Gastroesophageal sphincter (tissue), 4 donors: ENCODE data around the gene CCT6A. TPM values are rescaled to one million over a fixed set of nuclear protein-coding genes. Genes with fewer than 3 reads are reported as not detected.
"Not testable (repeated sequence)": the region's sequence is repeated elsewhere in the genome, so short reads cannot be mapped to it uniquely, and the experiment has no call there.

Source experiments
- ATAC-seq: fragments of 150-250 bp; one replicate; pipeline ENCODE4 v1.9.1; 2016; ENCODE audit warnings: mild to moderate bottlenecking, moderate library complexity
- H3K27ac ChIP-seq, 4 donors: fragments of 200-600 bp; sonication (generic) in 3 of 4; 1 replicate in 3 of 4; 2 replicates in 1 of 4; pipeline ENCODE4 v1.5.1; 2016 to 2019
- H3K27me3 ChIP-seq: fragments of 200-600 bp; sonication (generic); one replicate; pipeline ENCODE4 v1.5.1; 2019
- H3K36me3 ChIP-seq, 2 donors: fragments of 200-600 bp; sonication (generic); one replicate each; pipeline ENCODE4 v1.5.1; 2019; ENCODE audit warnings: control low read depth in 1 of 2
- H3K4me1 ChIP-seq, 3 donors: fragments of 200-600 bp; sonication (generic); 1 replicate in 2 of 3; 2 replicates in 1 of 3; pipeline ENCODE4 v1.5.1; 2016 to 2019; ENCODE audit warnings: control low read depth in 2 of 3
- H3K4me3 ChIP-seq, 2 donors: fragments of 200-600 bp; sonication (generic); one replicate each; pipeline ENCODE4 v1.5.1; 2019; ENCODE audit warnings: mild to moderate bottlenecking in 1 of 2, moderate library complexity in 1 of 2
- H3K9me3 ChIP-seq, 3 donors: fragments of 200-600 bp; sonication (generic); one replicate each; pipeline ENCODE4 v1.5.1; 2017 to 2019; ENCODE audit warnings: control low read depth in 2 of 3
- CTCF ChIP-seq, 4 experiments: fragments of 200-600 bp in 2 of 4; fragments of 450-650 bp in 2 of 4; sonication (generic) in 1 of 4; IDR thresholded peaks; one replicate each; pipeline ENCODE4 v1.5.1; 2017 to 2019; ENCODE audit warnings: antibody characterized with exemption in 4 of 4, mild to moderate bottlenecking in 2 of 4, moderate library complexity in 2 of 4
- EP300 ChIP-seq: sonication (generic); formaldehyde crosslinking; IDR thresholded peaks from one replicate; pipeline ENCODE4 v1.6.1; 2017; ENCODE audit warnings: antibody characterized with exemption, mild to moderate bottlenecking
- POLR2A ChIP-seq, 2 donors: fragments of 450-650 bp; IDR thresholded peaks; one replicate each; pipeline ENCODE4 v1.6.1; 2017; ENCODE audit warnings: antibody characterized with exemption in 2 of 2, mild to moderate bottlenecking in 2 of 2, moderate library complexity in 1 of 2
- POLR2AphosphoS5 ChIP-seq: sonication (generic); formaldehyde crosslinking; IDR thresholded peaks from one replicate; pipeline ENCODE4 v1.6.1; 2017; ENCODE audit warnings: antibody characterized with exemption
- WGBS, 2 donors: methylation state at CpG; one replicate each; pipeline ENCODE4 v1.1.5; 2018; ENCODE audit warnings: low coverage in 1 of 2; 5-methylcytosine and 5-hydroxymethylcytosine counted together
- total RNA-seq, 4 donors: library from RNA; depleted of rRNA; stranded (reverse); fragments of >200 nt; gene quantifications; one replicate each; pipeline ENCODE4 v1.1.0, GENCODE V29; 2016

The CCT6A gene
- total RNA-seq, 4 donors from 2014 or later, result 88.3 to 138 (median 116) TPM

GRCh38 chr7:56074371-56074791 lies 22.8 kb downstream of the CCT6A start:
- WGBS, 2 donors, result 0 to 7% methylated on average over 8 of the region's 19 CpGs
- peaks cover 0 to 62% of the 10 kb centered on the region in 2 donors for H3K36me3 ChIP-seq
- no peaks in the 10 kb centered on the region for H3K27me3 ChIP-seq
- ATAC-seq, result peak; percentile 93
- TF ChIP-seq POLR2AphosphoS5 (peak; percentile 57), POLR2A (IDR thresholded peaks at IDR 0.05) (no peak), CTCF (IDR thresholded peaks at IDR 0.05) (peak; percentile 86 to 94 (median 88))
- H3K9me3 ChIP-seq, result no peaks in the 10 kb centered on the region
- peak overlapping the region in 3 of 4 donors; percentile 5 to 61 (median 55) for H3K27ac ChIP-seq
- no peak overlapping the region for H3K4me3 ChIP-seq
- H3K4me1 ChIP-seq, result peaks cover 0 to 19% (median 5%) of the 10 kb centered on the region in 3 donors

GRCh38 chr7:56077681-56078080 lies 26.1 kb downstream of the CCT6A start:
- ATAC-seq, result no peak

GRCh38 chr7:56078196-56078595 lies 26.6 kb downstream of the CCT6A start:
- WGBS, 2 donors, result 93 to 100% methylated on average over 1 to 5 of the region's 16 CpGs
- Histone ChIP-seq H3K9me3 (no peaks in the 10 kb centered on the region), H3K36me3 (peaks cover 0 to 43% of the 10 kb centered on the region in 2 donors), H3K4me3 (no peak overlapping the region), H3K4me1 (peaks cover 0 to 40% (median 11%) of the 10 kb centered on the region in 3 donors), H3K27ac (peak overlapping the region in 2 of 4 donors; percentile 70 to 76), H3K27me3 (no peaks in the 10 kb centered on the region)
- TF ChIP-seq CTCF (IDR thresholded peaks at IDR 0.05) (no peak), POLR2AphosphoS5 (no peak), POLR2A (IDR thresholded peaks at IDR 0.05) (no peak), EP300 (no peak)
- no peak for ATAC-seq

More at GRCh38 chr7:56077681-56078080, 26.1 kb downstream of the CCT6A start:
- H3K4me3 ChIP-seq, result no peak overlapping the region
- no peaks in the 10 kb centered on the region for H3K9me3 ChIP-seq
- no peak overlapping the region for H3K27ac ChIP-seq
- peaks cover 0 to 48% of the 10 kb centered on the region in 2 donors for H3K36me3 ChIP-seq
- H3K27me3 ChIP-seq, result no peaks in the 10 kb centered on the region
- 93 to 100% methylated on average over 2 to 3 of the region's 3 CpGs for WGBS, 2 donors
- no peak for TF ChIP-seq EP300
- no peak for TF ChIP-seq POLR2A (IDR thresholded peaks at IDR 0.05)
- no peak for TF ChIP-seq CTCF (IDR thresholded peaks at IDR 0.05)
- no peak for TF ChIP-seq POLR2AphosphoS5
- H3K4me1 ChIP-seq, result peaks cover 0 to 35% (median 9%) of the 10 kb centered on the region in 3 donors

GRCh38 chr7:56079450-56080185 lies 28.1 kb downstream of the CCT6A start:
- Histone ChIP-seq H3K36me3 (peaks cover 0 to 40% of the 10 kb centered on the region in 2 donors), H3K27ac (peak overlapping the region; percentile 51 to 76 (median 72)), H3K4me3 (no peak overlapping the region), H3K9me3 (no peaks in the 10 kb centered on the region), H3K4me1 (peaks cover 0 to 40% (median 14%) of the 10 kb centered on the region in 3 donors), H3K27me3 (no peaks in the 10 kb centered on the region)
- TF ChIP-seq EP300 (no peak), CTCF (IDR thresholded peaks at IDR 0.05) (peak in 3 of 4 experiments; percentile 72 to 79 (median 73)), POLR2A (IDR thresholded peaks at IDR 0.05) (no peak), POLR2AphosphoS5 (peak; percentile 49)
- ATAC-seq, result peak; percentile 72
- WGBS, 2 donors, result 8 to 17% methylated on average over 2 to 10 of the region's 12 CpGs

- peaks cover 0 to 53% of the 10 kb centered on the region in 2 donors for H3K36me3 ChIP-seq
- ATAC-seq, H3K9me3 ChIP-seq, H3K4me3 ChIP-seq, H3K27me3 ChIP-seq: not testable (repeated sequence)
- peaks cover 0 to 36% (median 14%) of the 10 kb centered on the region in 3 donors for H3K4me1 ChIP-seq
- H3K27ac ChIP-seq, result peak overlapping the region in 3 of 4 donors; percentile 70 to 76 (median 75)
- 75% methylated on average over 2 of the region's 28 CpGs; no CpG with 5 or more reads in 1 of the 2 donors for WGBS, 2 donors
Measured at GRCh38 chr7:56080726-56081435, 29.3 kb downstream of the CCT6A start.
